K562 (cell line): ENCODE measurements around the gene SRPX. TPM values are rescaled to one million over a fixed set of nuclear protein-coding genes. Genes with fewer than 3 reads are reported as not detected.
A peak's percentile ranks its signal among the peaks of the same experiment; 100 is the strongest.

ENCODE experiments used
- ATAC-seq: fragments of 200-7000 bp; cut with Tn5 transposase; 3 replicates; pipeline ENCODE4 v1.9.1; 2020; ENCODE audit warnings: moderate library complexity
- BruUV-seq: library from RNA; stranded (reverse); fragments of 400-500 nt; replicated peaks from 2 replicates; lab custom pipeline; 2021; lab: Mats Ljungman, UMichigan
- CTCF ChIA-PET: fragments of 300-600 bp; formaldehyde crosslinking; extraction: SDS; loops from one replicate; lab custom pipeline; 2021; ENCODE audit warnings: low intra/inter-chr PET ratio; lab: Yijun Ruan, JAX
- POLR2A ChIA-PET: fragments of 300-600, 350-650 bp; sonication (Branson Sonifier 250); formaldehyde crosslinking; extraction: SDS; loops from one replicate; lab custom pipeline; 2021; ENCODE audit warnings: antibody characterized with exemption, inconsistent platforms; lab: Yijun Ruan, JAX
- DNase-seq, 4 experiments: peaks; one replicate each; pipeline versions ENCODE4 v3.0.0 to v3.0.0-alpha.2; 2011 to 2018; ENCODE audit warnings: low spot score in 3 of 4, mixed read lengths in 3 of 4; ENCODE audit errors: extremely low read depth in 1 of 4
- FAIRE-seq: peaks from 2 replicates; lab custom pipeline; 2011; peaks lifted over from hg19 to GRCh38; lab: Jason Lieb, UNC
- H2AFZ ChIP-seq: 2 replicates; pipeline ENCODE4 v1.6.0; 2011; ENCODE audit warnings: low read depth, low read length, control low read depth, inconsistent platforms
- H3K27ac ChIP-seq: fragments of 200-600 bp; 3 replicates; pipeline ENCODE4 v1.8.0; 2011; ENCODE audit warnings: low read depth, mild to moderate bottlenecking, control low read depth, inconsistent platforms, low read length, moderate library complexity, mixed read lengths; ENCODE audit errors: extremely low read depth
- H3K27me3 ChIP-seq, 2 experiments: fragments of 300-600 bp in 1 of 2; 2 replicates in 1 of 2; 3 replicates in 1 of 2; pipeline versions ENCODE4 v1.6.0 to v1.8.0; 2011; ENCODE audit warnings: inconsistent platforms in 2 of 2, low read length in 2 of 2, mild to moderate bottlenecking in 1 of 2, mixed read lengths in 1 of 2, moderate library complexity in 1 of 2; ENCODE audit not compliant: control insufficient read depth in 2 of 2, insufficient read depth in 2 of 2
- H3K36me3 ChIP-seq: fragments of 300-600 bp; 3 replicates; pipeline ENCODE4 v1.8.0; 2011; ENCODE audit warnings: mild to moderate bottlenecking, low read length, inconsistent platforms; ENCODE audit not compliant: control insufficient read depth, insufficient read depth
- H3K4me1 ChIP-seq, 2 experiments: fragments of 200-600 bp in 1 of 2; replicated peaks in 1 of 2; 2 replicates in 1 of 2; 3 replicates in 1 of 2; pipeline versions ENCODE4 v1.5.1 to v1.8.0; 2011; ENCODE audit warnings: inconsistent platforms in 2 of 2, low read length in 2 of 2, mild to moderate bottlenecking in 1 of 2, mixed read lengths in 1 of 2, moderate library complexity in 1 of 2; ENCODE audit not compliant: control insufficient read depth in 2 of 2, insufficient read depth in 2 of 2
- H3K4me2 ChIP-seq: 2 replicates; pipeline ENCODE4 v1.6.1; 2011; ENCODE audit warnings: low read length, control low read depth, inconsistent platforms, mixed read lengths; ENCODE audit not compliant: insufficient read depth
- H3K4me3 ChIP-seq: fragments of 200-600 bp; sonication (generic), shearing (Covaris generic); 2 replicates; pipeline ENCODE4 v1.5.1; 2016; ENCODE audit warnings: control low read depth, inconsistent platforms
- H3K79me2 ChIP-seq: fragments of 200-600 bp; 3 replicates; pipeline ENCODE4 v1.8.0; 2011; ENCODE audit warnings: low read length, inconsistent platforms; ENCODE audit not compliant: control insufficient read depth, insufficient read depth
- H3K9ac ChIP-seq, 2 experiments: 2 replicates each; pipeline versions ENCODE4 v1.6.0 to v1.6.1; 2011; ENCODE audit warnings: low read depth in 2 of 2, low read length in 2 of 2, control low read depth in 1 of 2, inconsistent platforms in 1 of 2, mild to moderate bottlenecking in 1 of 2, mixed read lengths in 1 of 2; ENCODE audit not compliant: insufficient read depth in 1 of 2
- H3K9me1 ChIP-seq: one replicate; pipeline ENCODE4 v1.6.0; 2011; ENCODE audit warnings: inconsistent platforms, mild to moderate bottlenecking, low read length, moderate library complexity; ENCODE audit not compliant: control insufficient read depth, insufficient read depth
- H3K9me3 ChIP-seq: replicated peaks from 2 replicates; pipeline ENCODE4 v1.5.1; 2011; ENCODE audit warnings: low read depth, low read length, inconsistent platforms; ENCODE audit not compliant: control insufficient read depth, insufficient read depth
- H4K20me1 ChIP-seq: replicated peaks from 2 replicates; pipeline ENCODE4 v1.6.1; 2011; ENCODE audit warnings: low read length, inconsistent platforms, mixed read lengths; ENCODE audit not compliant: control insufficient read depth, insufficient read depth
- CXXC5 ChIP-seq: fragments of 250-450 bp; sonication (Bioruptor Pico); IDR thresholded peaks from 2 replicates; pipeline ENCODE4 v1.8.0; 2022; ENCODE audit warnings: inconsistent platforms, mild to moderate bottlenecking, moderate library complexity
- SREBF1 ChIP-seq: fragments of 150-350 bp; IDR thresholded peaks from 2 replicates; pipeline ENCODE4 v1.6.1; 2014; ENCODE audit warnings: antibody characterized with exemption, low read depth, low read length, borderline replicate concordance
- SREBF2 ChIP-seq: sonication (generic); formaldehyde crosslinking; IDR thresholded peaks from 2 replicates; pipeline ENCODE4 v1.4.0; 2020; ENCODE audit warnings: mild to moderate bottlenecking, missing genetic modification reagents
- THAP12 ChIP-seq: fragments of 250-450 bp; sonication (Bioruptor Pico); IDR thresholded peaks from 2 replicates; pipeline ENCODE4 v1.9.0; 2021; ENCODE audit warnings: mild to moderate bottlenecking, inconsistent platforms
- ZBTB40 ChIP-seq, 2 experiments: fragments of 450-650 bp in 1 of 2; sonication (generic) in 1 of 2; formaldehyde crosslinking in 1 of 2; IDR thresholded peaks; 2 replicates each; pipeline versions ENCODE4 v1.7.1 to v1.9.0; 2016 to 2022; ENCODE audit warnings: inconsistent platforms in 1 of 2, mild to moderate bottlenecking in 1 of 2, missing genetic modification reagents in 1 of 2
- ZFP1 ChIP-seq: fragments of 450-650 bp; formaldehyde crosslinking; IDR thresholded peaks from 2 replicates; pipeline ENCODE4 v1.4.0; 2020; ENCODE audit warnings: mild to moderate bottlenecking, mixed read lengths
- ZNF133 ChIP-seq: fragments of 250-450 bp; sonication (Bioruptor Pico); IDR thresholded peaks from 2 replicates; pipeline ENCODE4 v1.4.0; 2020; ENCODE audit warnings: mild to moderate bottlenecking
- WGBS: fragments of 100-300 bp; shearing (Covaris generic); methylation state at CpG from one replicate; pipeline ENCODE4 v1.1.6; 2016; ENCODE audit warnings: low coverage, mixed read lengths; ENCODE audit not compliant: insufficient coverage; ENCODE audit errors: missing lambda C conversion rate; 5-methylcytosine and 5-hydroxymethylcytosine counted together
- in situ Hi-C: fragments of 300-500 bp; cut with MboI; formaldehyde crosslinking; loops from 4 replicates; pipeline ENCODE4 v1.15.0; 2018; ENCODE audit warnings: inconsistent platforms, mixed read lengths
- intact Hi-C: fragments of 100-400 bp; cut with micrococcal nuclease; formaldehyde crosslinking; loops from 2 replicates; pipeline ENCODE4 v1.14.2; 2022
- polyA plus RNA-seq, 8 experiments: library from polyadenylated mRNA; depleted of rRNA in 4 of 8; stranded (reverse) in 5 of 8; unstranded in 3 of 8; fragments of >200 nt; fragmentation: Nextera tagmentation in 2 of 8; fragmentation: Illumina TruSeq in 1 of 8; extraction: Ambion mirVana in 2 of 8; extraction: Trizol in 1 of 8; gene quantifications; 2 replicates each; pipeline versions ENCODE4 v1.2.1 to v1.2.3, GENCODE V29; 2011 to 2014; ENCODE audit warnings: inconsistent platforms in 1 of 8, missing spikeins in 1 of 8
- total RNA-seq, 7 experiments: library from RNA; depleted of rRNA in 6 of 7; stranded (reverse); fragments of >200 nt in 6 of 7; fragmentation: Illumina TruSeq in 2 of 7; extraction: Trizol in 2 of 7; gene quantifications; 2 replicates each; pipeline versions ENCODE4 v1.2.1 to v1.2.3, GENCODE V29; 2011 to 2021; ENCODE audit warnings: low replicate concordance in 1 of 7

Gene SRPX
- total and polyA plus RNA-seq, 9 of the 15 experiments (the other 6 are each of a cell fraction or from before 2014, with no cell fraction given), result 0.11 to 0.77 (median 0.38) TPM; not detected in 2

GRCh38 chrX:38154340-38154739 lies 66.3 kb downstream of the SRPX start:
- ATAC-seq (no peak), FAIRE-seq (no peak), DNase-seq (peak in 1 of 4 experiments; percentile 4)
- no peaks in the 10 kb centered on the region for H3K4me1 ChIP-seq
- no peak overlapping the region for H3K4me2 ChIP-seq
- H3K9me1 ChIP-seq, result no peaks in the 10 kb centered on the region
- WGBS, result 0% methylated on average over 5 of the region's 5 CpGs
- no peaks in the 10 kb centered on the region for H4K20me1 ChIP-seq
- no peaks in the 10 kb centered on the region for H3K79me2 ChIP-seq
- no peak overlapping the region for H3K9ac ChIP-seq
- H3K9me3 ChIP-seq, result no peaks in the 10 kb centered on the region
- CTCF ChIA-PET, result no interaction called here
- POLR2A ChIA-PET, result no interaction called here
- in situ Hi-C loops, result loop anchor here (25.0 kb wide), 2 partner anchors 417 to 642 kb away; no protein-coding TSS in a partner anchor
- intact Hi-C loops, result no loop called here
- no TSS peak for BruUV-seq
- H3K27ac ChIP-seq, result no peak overlapping the region
- no peak overlapping the region for H3K4me3 ChIP-seq
- H3K27me3 ChIP-seq, result no peaks in the 10 kb centered on the region; a peak in 1 of 5 replicates
- no peak overlapping the region for H2AFZ ChIP-seq
- no peaks in the 10 kb centered on the region for H3K36me3 ChIP-seq
- TF ChIP-seq SREBF1, result no peak
- no peak for TF ChIP-seq ZBTB40 (IDR thresholded peaks at IDR 0.05)
- no peak for TF ChIP-seq ZBTB40 (CRISPR knock-in tag; IDR thresholded peaks at IDR 0.05)
- no peak for TF ChIP-seq ZNF133
- no peak for TF ChIP-seq CXXC5
- no peak for TF ChIP-seq ZFP1 (CRISPR knock-in tag)
- TF ChIP-seq THAP12 (CRISPR knock-in tag), result no peak
- TF ChIP-seq SREBF2 (CRISPR knock-in tag), result no peak
